ENCODE results near the gene COX5A.
A peak's percentile ranks its signal among the peaks of the same experiment; 100 is the strongest.

COX5A gene

GRCh38 chr15:74873756-74874424 is 64.0 kb downstream of the COX5A start:
- Histone ChIP-seq H3K36me3 (ENCODE audit: insufficient read depth) (no peaks in the 10 kb centered on the region; the same call in 1 of the 2 replicates), H3K27me3 (ENCODE audit: insufficient read depth, low read depth) (no peaks in the 10 kb centered on the region), H2AFZ (ENCODE audit: low read depth) (peak overlapping the region; percentile 97), H3K4me2 (peak overlapping the region; percentile 74), H3K27ac (peak overlapping the region; percentile 24; the same call in 1 of the 2 replicates), H4K20me1 (ENCODE audit: insufficient read depth) (no peaks in the 10 kb centered on the region), H3K79me2 (ENCODE audit: insufficient read depth, low read depth) (peaks cover 37% of the 10 kb centered on the region; the same call in 1 of the 2 replicates), H3K9ac (peak overlapping the region; percentile 50; the same call in 1 of the 2 replicates), H3K4me1 (ENCODE audit: low read depth, poor library complexity, severe bottlenecking) (peaks cover 22% of the 10 kb centered on the region), H3K4me3 (IDR thresholded peaks at IDR 0.05; ENCODE audit: insufficient read depth, low read depth, low read length) (no peak overlapping the region)
- no peak for TF ChIP-seq CTCF (conservative IDR thresholded peaks at IDR 0.05; ENCODE audit: low read depth, low read length)

- H2AFZ ChIP-seq (ENCODE audit: low read depth), result peak within 1 kb of the TSS; percentile 97
- H3K4me1 ChIP-seq (ENCODE audit: low read depth, poor library complexity, severe bottlenecking), result peaks cover 23% of the 10 kb centered on the region
- H3K27ac ChIP-seq, result peak within 1 kb of the TSS; percentile 61
- H3K79me2 ChIP-seq (ENCODE audit: insufficient read depth, low read depth), result peaks cover 44% of the 10 kb centered on the region; the same call in 1 of the 2 replicates
- TF ChIP-seq CTCF (conservative IDR thresholded peaks at IDR 0.05; ENCODE audit: low read depth, low read length), result no peak
- no peaks in the 10 kb centered on the region for H4K20me1 ChIP-seq (ENCODE audit: insufficient read depth)
- H3K4me2 ChIP-seq, result peak within 1 kb of the TSS; percentile 94
- H3K36me3 ChIP-seq (ENCODE audit: insufficient read depth), result no peaks in the 10 kb centered on the region; the same call in 1 of the 2 replicates
- no peak within 1 kb of the TSS for H3K4me3 ChIP-seq (IDR thresholded peaks at IDR 0.05; ENCODE audit: insufficient read depth, low read depth, low read length)
- H3K9ac ChIP-seq, result peak within 1 kb of the TSS; percentile 82
- no peaks in the 10 kb centered on the region for H3K27me3 ChIP-seq (ENCODE audit: insufficient read depth, low read depth)
Measured at GRCh38 chr15:74873036-74873755, 64.7 kb downstream of the COX5A start, which contains the start of gene SCAMP2. Gene SCAMP2, minus strand, starts transcription at chr15:74873365. Its CDS starts 110 bp downstream, at chr15:74873255.

GRCh38 chr15:74872702-74873035 is 65.2 kb downstream of the COX5A start:
- no peaks in the 10 kb centered on the region for H4K20me1 ChIP-seq (ENCODE audit: insufficient read depth)
- peaks cover 49% of the 10 kb centered on the region; the same call in 1 of the 2 replicates for H3K79me2 ChIP-seq (ENCODE audit: insufficient read depth, low read depth)

More at GRCh38 chr15:74872702-74873035, 65.2 kb downstream of the COX5A start:
- peaks cover 23% of the 10 kb centered on the region for H3K4me1 ChIP-seq (ENCODE audit: low read depth, poor library complexity, severe bottlenecking)
- TF ChIP-seq CTCF (conservative IDR thresholded peaks at IDR 0.05; ENCODE audit: low read depth, low read length), result no peak
- H2AFZ ChIP-seq (ENCODE audit: low read depth), result peak overlapping the region; percentile 97; the same call in 1 of the 2 replicates
- H3K9ac ChIP-seq, result peak overlapping the region; percentile 82
- no peak overlapping the region for H3K4me3 ChIP-seq (IDR thresholded peaks at IDR 0.05; ENCODE audit: insufficient read depth, low read depth, low read length)
- peak overlapping the region; percentile 61 for H3K27ac ChIP-seq
- H3K36me3 ChIP-seq (ENCODE audit: insufficient read depth), result no peaks in the 10 kb centered on the region; the same call in 1 of the 2 replicates
- H3K4me2 ChIP-seq, result peak overlapping the region; percentile 94
- H3K27me3 ChIP-seq (ENCODE audit: insufficient read depth, low read depth), result no peaks in the 10 kb centered on the region

All from KMS-11 (cell line).